OCI-LY1 (cell line): ENCODE results near the gene GHRL.

Experiments
- H2AFZ ChIP-seq: fragments of 200-600 bp; sonication (generic), shearing (Covaris generic); 2 replicates; pipeline ENCODE4 v1.6.0; 2014; ENCODE audit warnings: antibody characterized with exemption, mild to moderate bottlenecking, low read length
- H3F3A ChIP-seq: fragments of 200-600 bp; sonication (generic), shearing (Covaris generic); 2 replicates; pipeline ENCODE4 v1.6.0; 2014; ENCODE audit warnings: mild to moderate bottlenecking, antibody characterized with exemption, low read length, moderate library complexity; ENCODE audit not compliant: insufficient read depth
- H3K27ac ChIP-seq: fragments of 200-600 bp; sonication (generic); 2 replicates; pipeline ENCODE4 v1.5.1; 2014; ENCODE audit warnings: low read length, mixed run types, mild to moderate bottlenecking, low read depth; ENCODE audit not compliant: poor library complexity, severe bottlenecking
- H3K27me3 ChIP-seq: fragments of 200-600 bp; sonication (generic); 2 replicates; pipeline ENCODE4 v1.6.0; 2014; ENCODE audit warnings: antibody characterized with exemption, mild to moderate bottlenecking, low read length, moderate library complexity; ENCODE audit not compliant: insufficient read depth
- H3K36me3 ChIP-seq: fragments of 200-600 bp; sonication (generic); 2 replicates; pipeline ENCODE4 v1.6.1; 2014; ENCODE audit warnings: mild to moderate bottlenecking, antibody characterized with exemption, low read length, moderate library complexity, mixed read lengths; ENCODE audit not compliant: insufficient read depth
- H3K4me1 ChIP-seq: fragments of 200-600 bp; sonication (generic); 2 replicates; pipeline ENCODE4 v1.5.1; 2014; ENCODE audit warnings: mild to moderate bottlenecking, low read length, moderate library complexity; ENCODE audit not compliant: insufficient read depth, severe bottlenecking
- H3K4me2 ChIP-seq: fragments of 200-600 bp; sonication (generic), shearing (Covaris generic); 2 replicates; pipeline ENCODE4 v1.6.1; 2014; ENCODE audit warnings: low read length
- H3K4me3 ChIP-seq: fragments of 200-600 bp; sonication (generic); 2 replicates; pipeline ENCODE4 v1.5.1; 2014; ENCODE audit warnings: low read length, low read depth, mild to moderate bottlenecking, mixed read lengths; ENCODE audit not compliant: poor library complexity, severe bottlenecking
- H3K79me2 ChIP-seq: fragments of 200-600 bp; shearing (Covaris generic); 2 replicates; pipeline ENCODE4 v1.6.1; 2016; ENCODE audit warnings: mixed run types, low read length, mixed read lengths; ENCODE audit not compliant: insufficient read depth
- H3K9ac ChIP-seq: fragments of 200-600 bp; sonication (generic), shearing (Covaris generic); 2 replicates; pipeline ENCODE4 v1.6.1; 2014; ENCODE audit warnings: mild to moderate bottlenecking, low read length, mixed read lengths
- H3K9me2 ChIP-seq: fragments of 200-600 bp; sonication (generic), shearing (Covaris generic); 2 replicates; pipeline ENCODE4 v1.6.1; 2014; ENCODE audit warnings: low read depth, mild to moderate bottlenecking, low read length, mixed read lengths
- H3K9me3 ChIP-seq: fragments of 200-600 bp; shearing (Covaris generic); 2 replicates; pipeline ENCODE4 v1.6.1; 2014; ENCODE audit warnings: low read length, mixed read lengths
- H4K20me1 ChIP-seq: fragments of 200-600 bp; sonication (generic), shearing (Covaris generic); 2 replicates; pipeline ENCODE4 v1.6.0; 2016; ENCODE audit warnings: mild to moderate bottlenecking, low read length; ENCODE audit not compliant: insufficient read depth
- EZH2 ChIP-seq: fragments of 200-600 bp; sonication (generic), shearing (Covaris generic); IDR thresholded peaks from 2 replicates; pipeline ENCODE4 v1.8.0; 2017; ENCODE audit warnings: borderline replicate concordance, mixed run types, mild to moderate bottlenecking, antibody characterized with exemption, low read length, moderate library complexity, mixed read lengths
- TF ChIP-seq, protein P1 (sequence below): fragments of 200-600 bp; sonication (generic), shearing (Covaris generic); IDR thresholded peaks from 2 replicates; pipeline ENCODE4 v1.5.1; 2017; ENCODE audit warnings: mild to moderate bottlenecking, antibody characterized with exemption, low read length, moderate library complexity, mixed read lengths

GHRL gene

DNA sequence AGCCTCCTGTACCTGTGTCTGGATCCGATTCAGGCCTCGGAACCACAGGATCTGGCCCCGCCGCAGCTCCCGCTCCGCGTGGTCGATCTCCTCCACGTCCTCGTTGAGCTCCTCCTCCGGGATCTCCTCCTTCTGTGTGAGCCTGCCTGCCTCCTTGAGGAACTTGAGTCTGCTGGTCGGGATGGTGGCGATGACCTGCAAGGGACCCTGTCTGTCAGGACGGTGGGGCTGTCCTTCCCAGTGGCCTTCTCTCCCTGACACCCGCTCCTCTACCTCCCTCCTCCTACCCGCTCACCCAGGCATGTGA lies 45.4 kb upstream of the GHRL start:
- Histone ChIP-seq H3K9me3 (no peaks in the 10 kb centered on the region), H3K27me3 (peaks cover 10% of the 10 kb centered on the region), H4K20me1 (no peaks in the 10 kb centered on the region), H3K4me1 (no peaks in the 10 kb centered on the region), H3F3A (no peaks in the 10 kb centered on the region), H3K9ac (no peak overlapping the region), H3K27ac (no peak overlapping the region), H3K4me2 (no peak overlapping the region), H3K4me3 (no peak overlapping the region), H2AFZ (no peak overlapping the region), H3K9me2 (no peaks in the 10 kb centered on the region), H3K79me2 (no peaks in the 10 kb centered on the region), H3K36me3 (no peaks in the 10 kb centered on the region)
- TF ChIP-seq EZH2 = no peak
- TF ChIP-seq, protein P1, sequence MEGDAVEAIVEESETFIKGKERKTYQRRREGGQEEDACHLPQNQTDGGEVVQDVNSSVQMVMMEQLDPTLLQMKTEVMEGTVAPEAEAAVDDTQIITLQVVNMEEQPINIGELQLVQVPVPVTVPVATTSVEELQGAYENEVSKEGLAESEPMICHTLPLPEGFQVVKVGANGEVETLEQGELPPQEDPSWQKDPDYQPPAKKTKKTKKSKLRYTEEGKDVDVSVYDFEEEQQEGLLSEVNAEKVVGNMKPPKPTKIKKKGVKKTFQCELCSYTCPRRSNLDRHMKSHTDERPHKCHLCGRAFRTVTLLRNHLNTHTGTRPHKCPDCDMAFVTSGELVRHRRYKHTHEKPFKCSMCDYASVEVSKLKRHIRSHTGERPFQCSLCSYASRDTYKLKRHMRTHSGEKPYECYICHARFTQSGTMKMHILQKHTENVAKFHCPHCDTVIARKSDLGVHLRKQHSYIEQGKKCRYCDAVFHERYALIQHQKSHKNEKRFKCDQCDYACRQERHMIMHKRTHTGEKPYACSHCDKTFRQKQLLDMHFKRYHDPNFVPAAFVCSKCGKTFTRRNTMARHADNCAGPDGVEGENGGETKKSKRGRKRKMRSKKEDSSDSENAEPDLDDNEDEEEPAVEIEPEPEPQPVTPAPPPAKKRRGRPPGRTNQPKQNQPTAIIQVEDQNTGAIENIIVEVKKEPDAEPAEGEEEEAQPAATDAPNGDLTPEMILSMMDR = no peak

GRCh38 chr3:10337323-10338163 lies 44.8 kb upstream of the GHRL start:
- Histone ChIP-seq H3K27me3 (peaks cover 10% of the 10 kb centered on the region), H3K9ac (no peak overlapping the region), H2AFZ (no peak overlapping the region), H3K4me2 (no peak overlapping the region), H3F3A (no peaks in the 10 kb centered on the region), H3K27ac (no peak overlapping the region), H3K9me2 (no peaks in the 10 kb centered on the region), H3K36me3 (no peaks in the 10 kb centered on the region), H3K79me2 (no peaks in the 10 kb centered on the region), H3K4me1 (no peaks in the 10 kb centered on the region), H4K20me1 (no peaks in the 10 kb centered on the region), H3K4me3 (no peak overlapping the region), H3K9me3 (no peaks in the 10 kb centered on the region)
- TF ChIP-seq, protein P1 = no peak
- no peak for TF ChIP-seq EZH2

- TF ChIP-seq, protein P1 = no peak
- Histone ChIP-seq H3K27ac (no peak overlapping the region), H3K9ac (no peak overlapping the region)
Observed at GRCh38 chr3:10336761-10337160, 44.0 kb upstream of the GHRL start.

More at GRCh38 chr3:10336761-10337160, 44.0 kb upstream of the GHRL start:
- Histone ChIP-seq H2AFZ (no peak overlapping the region), H3K4me2 (no peak overlapping the region), H3K79me2 (no peaks in the 10 kb centered on the region), H3K27me3 (peaks cover 10% of the 10 kb centered on the region), H3K4me1 (no peaks in the 10 kb centered on the region), H3K4me3 (no peak overlapping the region), H3K9me3 (no peaks in the 10 kb centered on the region), H3K9me2 (no peaks in the 10 kb centered on the region), H3K36me3 (no peaks in the 10 kb centered on the region), H4K20me1 (no peaks in the 10 kb centered on the region), H3F3A (no peaks in the 10 kb centered on the region)
